H1 (cell line): ENCODE results near the gene ABCD4. TPM values are rescaled to one million over a fixed set of nuclear protein-coding genes. Genes with fewer than 3 reads are reported as not detected.

Experiments used
- HDAC6 ChIP-seq: IDR thresholded peaks from one replicate; pipeline ENCODE4 v1.7.1; 2012; ENCODE audit warnings: low read depth, mild to moderate bottlenecking, inconsistent platforms, low read length, moderate library complexity
- TAF1 ChIP-seq: IDR thresholded peaks from 2 replicates; pipeline ENCODE4 v1.6.1; 2011; ENCODE audit warnings: mild to moderate bottlenecking, low read depth, low read length
- polyA plus RNA-seq, 7 experiments: library from polyadenylated mRNA; depleted of rRNA in 3 of 7; stranded (reverse) in 5 of 7; unstranded in 2 of 7; fragments of >200 nt in 5 of 7; fragments of 200-250 nt in 2 of 7; gene quantifications; 1 replicate in 5 of 7; 2 replicates in 1 of 7; 4 replicates in 1 of 7; pipeline versions ENCODE4 v1.2.1 to v1.2.3, GENCODE V29; 2011 to 2013; ENCODE audit warnings: missing spikeins in 2 of 7, mixed read lengths in 2 of 7
- total RNA-seq: library from RNA; stranded (reverse); fragmentation: NEBNext Ultra II Directional; extraction: Animal tissue kit (Norgen Biotek cat#: 25700); gene quantifications from 2 replicates; pipeline ENCODE4 v1.2.1, GENCODE V29; 2021

The ABCD4 gene
- total and polyA plus RNA-seq, 2 of the 8 experiments (the other 6 are each of a cell fraction or from before 2014, with no cell fraction given) = 47.9 to 97.7 TPM

- TF ChIP-seq TAF1 (no peak), HDAC6 (no peak)
Measured at GRCh38 chr14:74238974-74239847, 63.5 kb downstream of the ABCD4 start, which contains the start of gene VSX2 (continued).
